ENCODE data around the gene TLK1.
A peak's percentile ranks its signal among the peaks of the same experiment; 100 is the strongest.

The TLK1 gene

GRCh38 chr2:171139860-171140259, 20.8 kb downstream of the TLK1 start:
- H3K27me3 ChIP-seq, result no peaks in the 10 kb centered on the region
- peaks cover 0 to 28% (median 4%) of the 10 kb centered on the region in 11 experiments; a peak in 10 of 22 replicates for H3K36me3 ChIP-seq
- peaks cover 0 to 22% (median 16%) of the 10 kb centered on the region in 11 experiments; a peak in 15 of 22 replicates for H3K9me3 ChIP-seq (replicated peaks in 1 of 11)
- no peak overlapping the region for H3K9ac ChIP-seq
- no peak for TF ChIP-seq Cebpa-rat (IDR thresholded peaks at IDR 0.05)
- no peak overlapping the region for H3K4me3 ChIP-seq
- H3K4me2 ChIP-seq, result no peak overlapping the region
- peaks cover 4 to 81% (median 20%) of the 10 kb centered on the region in 10 experiments; a peak in 19 of 20 replicates for H3K4me1 ChIP-seq
- H3K27ac ChIP-seq, result no peak overlapping the region
- peaks cover 21 to 95% (median 67%) of the 10 kb centered on the region in 11 experiments; a peak in 20 of 22 replicates for H4K20me1 ChIP-seq

DNA sequence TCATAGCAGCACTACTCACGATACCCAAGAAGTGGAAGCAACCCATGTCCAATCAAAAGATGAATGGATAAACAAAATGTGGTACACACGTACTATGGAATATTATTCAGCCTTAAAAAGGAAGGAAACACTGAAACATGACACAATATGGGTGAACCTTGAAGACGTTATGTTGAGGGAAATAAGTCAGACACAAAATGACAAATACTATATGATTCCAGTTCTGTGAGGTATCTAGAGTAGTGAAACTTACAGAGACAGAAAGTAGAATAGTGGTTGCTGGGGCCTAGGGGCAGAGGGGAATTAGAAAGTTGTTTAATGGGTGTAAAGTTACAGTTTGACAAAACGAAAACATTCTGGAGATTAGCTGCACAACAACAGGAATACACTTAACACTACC, 24.7 kb downstream of the TLK1 start:
- Histone ChIP-seq H3K36me3 (peaks cover 0 to 11% (median 0%) of the 10 kb centered on the region in 11 experiments; a peak in 6 of 22 replicates), H3K27me3 (no peaks in the 10 kb centered on the region), H4K20me1 (peaks cover 27 to 99% (median 91%) of the 10 kb centered on the region in 11 experiments; a peak in 21 of 22 replicates), H3K4me3 (no peak overlapping the region), H3K9ac (no peak overlapping the region), H3K27ac (no peak overlapping the region; a peak in 1 of 22 replicates), H3K4me2 (no peak overlapping the region), H3K9me3 (replicated peaks in 1 of 11) (peaks cover 0 to 5% (median 0%) of the 10 kb centered on the region in 11 experiments; a peak in 1 of 22 replicates), H3K4me1 (peaks cover 0 to 55% (median 11%) of the 10 kb centered on the region in 10 experiments; a peak in 13 of 20 replicates)
- TF ChIP-seq Cebpa-rat (IDR thresholded peaks at IDR 0.05), result no peak

DNA sequence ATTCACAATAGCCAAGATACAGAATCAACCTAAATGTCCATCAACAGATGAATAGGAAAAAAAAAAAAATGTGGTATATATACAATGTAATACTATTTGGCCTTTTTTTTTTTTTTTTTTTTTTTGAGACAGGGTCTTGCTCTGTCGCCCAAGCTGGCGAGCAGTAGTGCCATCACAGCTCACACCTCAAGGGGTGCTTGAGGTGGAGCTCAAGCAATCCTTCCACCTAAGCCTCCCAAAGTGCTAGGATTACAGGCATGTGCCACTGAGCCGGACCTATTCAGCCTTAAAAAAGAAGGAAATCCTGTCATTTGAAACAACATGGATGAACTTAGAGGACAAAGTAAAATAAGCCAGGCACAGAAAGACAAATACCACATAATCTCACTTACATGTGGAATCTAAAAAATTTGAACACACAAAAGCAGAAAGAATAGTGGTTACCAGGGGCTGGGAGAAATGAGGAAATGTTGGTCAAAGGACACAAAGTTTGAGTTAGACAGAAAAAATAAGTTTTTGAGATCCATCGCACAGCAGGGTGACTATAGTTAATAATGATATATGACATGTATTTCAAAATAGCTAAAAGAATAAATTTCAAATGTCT, 26.0 kb downstream of the TLK1 start:
- no peak overlapping the region for H3K4me3 ChIP-seq
- no peak overlapping the region for H3K27ac ChIP-seq
- H3K4me2 ChIP-seq, result no peak overlapping the region
- H3K9me3 ChIP-seq (replicated peaks in 1 of 11), result peaks cover 0 to 5% (median 0%) of the 10 kb centered on the region in 11 experiments; a peak in 1 of 22 replicates
- H3K9ac ChIP-seq, result no peak overlapping the region
- peaks cover 0 to 11% (median 0%) of the 10 kb centered on the region in 11 experiments; a peak in 6 of 22 replicates for H3K36me3 ChIP-seq
- TF ChIP-seq Cebpa-rat (IDR thresholded peaks at IDR 0.05), result no peak
- H3K27me3 ChIP-seq, result no peaks in the 10 kb centered on the region
- peaks cover 0 to 50% (median 11%) of the 10 kb centered on the region in 10 experiments; a peak in 13 of 20 replicates for H3K4me1 ChIP-seq
- H4K20me1 ChIP-seq, result peaks cover 36 to 98% (median 92%) of the 10 kb centered on the region in 11 experiments; a peak in 21 of 22 replicates

- no peak overlapping the region for H3K4me2 ChIP-seq
- H3K27ac ChIP-seq, result no peak overlapping the region
- no peak for TF ChIP-seq Cebpa-rat (IDR thresholded peaks at IDR 0.05)
- H3K4me3 ChIP-seq, result no peak overlapping the region
- H4K20me1 ChIP-seq, result peaks cover 39 to 100% (median 93%) of the 10 kb centered on the region in 11 experiments; a peak in 21 of 22 replicates
- no peaks in the 10 kb centered on the region for H3K27me3 ChIP-seq
- peaks cover 0 to 5% (median 0%) of the 10 kb centered on the region in 11 experiments; a peak in 1 of 22 replicates for H3K9me3 ChIP-seq (replicated peaks in 1 of 11)
- peaks cover 0 to 11% (median 0%) of the 10 kb centered on the region in 11 experiments; a peak in 6 of 22 replicates for H3K36me3 ChIP-seq
- peaks cover 8 to 48% (median 14%) of the 10 kb centered on the region in 10 experiments for H3K4me1 ChIP-seq
- no peak overlapping the region for H3K9ac ChIP-seq
Observed at GRCh38 chr2:171132086-171132485, 28.6 kb downstream of the TLK1 start.

DNA sequence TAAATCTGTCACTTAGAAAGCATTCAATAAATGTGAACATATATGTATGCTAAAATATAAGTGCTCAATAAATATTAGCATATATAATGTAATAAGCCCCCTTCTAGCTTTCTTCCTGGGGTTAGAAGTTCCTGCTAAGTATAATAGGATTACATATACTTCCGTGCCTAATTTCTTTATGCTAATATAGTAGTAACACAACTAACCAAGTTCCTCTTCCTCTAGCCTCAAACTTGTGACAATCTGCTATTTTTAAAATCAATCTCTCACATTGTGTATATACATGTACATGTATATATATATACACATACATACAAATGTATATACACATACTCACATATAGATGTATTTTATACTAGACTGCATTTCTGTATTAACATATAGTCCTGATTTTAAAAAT, 32.2 kb downstream of the TLK1 start:
- peaks cover 37 to 99% (median 87%) of the 10 kb centered on the region in 11 experiments; a peak in 21 of 22 replicates for H4K20me1 ChIP-seq

GRCh38 chr2:171124541-171124940, 36.2 kb downstream of the TLK1 start:
- H3K27ac ChIP-seq, result no peak overlapping the region
- no peak overlapping the region for H3K9ac ChIP-seq
- H3K9me3 ChIP-seq (replicated peaks in 1 of 11), result peaks cover 0 to 5% (median 0%) of the 10 kb centered on the region in 11 experiments; a peak in 4 of 22 replicates
- H3K4me3 ChIP-seq, result no peak overlapping the region
- peaks cover 0 to 14% (median 6%) of the 10 kb centered on the region in 11 experiments; a peak in 6 of 22 replicates for H3K36me3 ChIP-seq
- no peak for TF ChIP-seq Cebpa-rat (IDR thresholded peaks at IDR 0.05)
- no peaks in the 10 kb centered on the region for H3K27me3 ChIP-seq
- H3K4me2 ChIP-seq, result no peak overlapping the region
- H3K4me1 ChIP-seq, result peaks cover 8 to 25% (median 18%) of the 10 kb centered on the region in 10 experiments; a peak in 19 of 20 replicates
- H4K20me1 ChIP-seq, result peaks cover 43 to 99% (median 88%) of the 10 kb centered on the region in 11 experiments; a peak in 21 of 22 replicates

More for the DNA sequence above, 32.2 kb downstream of the TLK1 start:
- H3K9me3 ChIP-seq (replicated peaks in 1 of 11), result peaks cover 0 to 5% (median 0%) of the 10 kb centered on the region in 11 experiments; a peak in 3 of 22 replicates
- peaks cover 9 to 25% (median 20%) of the 10 kb centered on the region in 10 experiments; a peak in 19 of 20 replicates for H3K4me1 ChIP-seq
- no peak overlapping the region for H3K4me3 ChIP-seq
- TF ChIP-seq Cebpa-rat (IDR thresholded peaks at IDR 0.05), result no peak
- H3K4me2 ChIP-seq, result peak overlapping the region in 5 of 11 experiments; percentile 6 to 77 (median 48); a peak in 4 of 22 replicates
- H3K36me3 ChIP-seq, result peaks cover 0 to 7% (median 2%) of the 10 kb centered on the region in 11 experiments; a peak in 6 of 22 replicates
- no peaks in the 10 kb centered on the region for H3K27me3 ChIP-seq
- peak overlapping the region in 2 of 11 experiments; percentile 2 to 27; a peak in 4 of 22 replicates for H3K27ac ChIP-seq
- H3K9ac ChIP-seq, result peak overlapping the region in 1 of 11 experiments; percentile 56; a peak in 1 of 22 replicates

GRCh38 chr2:171109571-171109970, 51.1 kb downstream of the TLK1 start:
- Histone ChIP-seq H4K20me1 (peaks cover 11 to 91% (median 57%) of the 10 kb centered on the region in 11 experiments; a peak in 18 of 22 replicates), H3K36me3 (peaks cover 33 to 89% (median 69%) of the 10 kb centered on the region in 11 experiments), H3K27me3 (no peaks in the 10 kb centered on the region), H3K4me1 (no peaks in the 10 kb centered on the region; a peak in 1 of 20 replicates), H3K9ac (no peak overlapping the region), H3K4me3 (no peak overlapping the region), H3K4me2 (no peak overlapping the region), H3K27ac (no peak overlapping the region), H3K9me3 (replicated peaks in 1 of 11) (peaks cover 0 to 22% (median 15%) of the 10 kb centered on the region in 11 experiments; a peak in 17 of 22 replicates)
- no peak for TF ChIP-seq Cebpa-rat (IDR thresholded peaks at IDR 0.05)

GRCh38 chr2:171109020-171109419, 51.7 kb downstream of the TLK1 start:
- H3K4me1 ChIP-seq, result no peaks in the 10 kb centered on the region; a peak in 1 of 20 replicates
- peaks cover 0 to 22% (median 15%) of the 10 kb centered on the region in 11 experiments; a peak in 15 of 22 replicates for H3K9me3 ChIP-seq (replicated peaks in 1 of 11)
- H3K4me3 ChIP-seq, result no peak overlapping the region
- no peak overlapping the region for H3K27ac ChIP-seq
- peaks cover 27 to 87% (median 63%) of the 10 kb centered on the region in 11 experiments for H3K36me3 ChIP-seq
- no peak overlapping the region for H3K9ac ChIP-seq
- no peak for TF ChIP-seq Cebpa-rat (IDR thresholded peaks at IDR 0.05)
- peaks cover 11 to 92% (median 58%) of the 10 kb centered on the region in 11 experiments; a peak in 18 of 22 replicates for H4K20me1 ChIP-seq
- no peaks in the 10 kb centered on the region for H3K27me3 ChIP-seq
- no peak overlapping the region for H3K4me2 ChIP-seq

DNA sequence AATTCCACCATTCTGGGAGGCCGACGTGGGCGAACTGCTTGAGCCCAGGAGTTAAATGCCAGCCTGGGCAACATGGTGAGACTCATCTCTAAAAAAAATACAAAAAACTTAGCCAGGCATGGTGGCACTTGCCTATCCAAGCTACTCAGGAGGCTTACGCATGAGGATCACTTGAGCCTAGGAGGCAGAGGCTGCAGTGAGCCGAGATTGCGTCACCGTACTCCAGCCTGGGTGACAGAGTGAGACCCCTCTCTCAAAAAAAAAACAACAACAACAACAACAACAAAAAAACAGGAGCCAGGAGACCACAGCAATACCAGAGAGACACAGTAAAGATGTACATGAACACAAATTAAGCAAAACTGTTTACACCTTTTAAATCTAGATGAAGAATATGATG, 52.9 kb downstream of the TLK1 start:
- H3K9me3 ChIP-seq (replicated peaks in 1 of 11), result peaks cover 0 to 22% (median 15%) of the 10 kb centered on the region in 11 experiments; a peak in 15 of 22 replicates
- no peaks in the 10 kb centered on the region for H3K27me3 ChIP-seq
- H3K4me3 ChIP-seq, result no peak overlapping the region
- no peak overlapping the region for H3K9ac ChIP-seq
- H3K36me3 ChIP-seq, result peaks cover 30 to 84% (median 65%) of the 10 kb centered on the region in 11 experiments
- no peaks in the 10 kb centered on the region; a peak in 1 of 20 replicates for H3K4me1 ChIP-seq
- TF ChIP-seq Cebpa-rat (IDR thresholded peaks at IDR 0.05), result no peak; a peak in 2 of 22 replicates
- no peak overlapping the region for H3K4me2 ChIP-seq
- no peak overlapping the region for H3K27ac ChIP-seq
- H4K20me1 ChIP-seq, result peaks cover 11 to 98% (median 58%) of the 10 kb centered on the region in 11 experiments; a peak in 19 of 22 replicates

All from BLaER1 treated with 17β-estradiol and CSF1 and Interleukin-3, amounts not matched to agents 10 nM and 100 nM (cell line).